ENCODE results near the gene ULK2. TPM values are rescaled to one million over a fixed set of nuclear protein-coding genes. Genes with fewer than 3 reads are reported as not detected.
"Not testable (repeated sequence)": the region's sequence is repeated elsewhere in the genome, so short reads cannot be mapped to it uniquely, and the experiment has no call there.

The ULK2 gene
- total RNA-seq, 1 donor from 2014 or later = 24.5 TPM

- DNase-seq (ENCODE audit: low read depth) = no peak
- TF ChIP-seq CTCF (IDR thresholded peaks at IDR 0.05; ENCODE audit: insufficient read depth, low read length, poor library complexity, severe bottlenecking) = no peak
- no peak overlapping the region for H3K4me3 ChIP-seq (ENCODE audit: low read depth, low read length)
- H3K27me3 ChIP-seq (ENCODE audit: control insufficient read depth, insufficient read depth, low read length) = peaks cover 4% of the 10 kb centered on the region
- H3K36me3 ChIP-seq (ENCODE audit: control insufficient read depth, insufficient read depth, low read length) = no peaks in the 10 kb centered on the region
Observed at GRCh38 chr17:19874256-19874655, 6.5 kb upstream of the ULK2 start.

GRCh38 chr17:19873346-19873745 lies 5.6 kb upstream of the ULK2 start:
- no peak for DNase-seq (ENCODE audit: low read depth)
- Histone ChIP-seq H3K36me3 (ENCODE audit: control insufficient read depth, insufficient read depth, low read length) (no peaks in the 10 kb centered on the region), H3K27me3 (ENCODE audit: control insufficient read depth, insufficient read depth, low read length) (peaks cover 4% of the 10 kb centered on the region), H3K4me3 (ENCODE audit: low read depth, low read length) (no peak overlapping the region)
- no peak for TF ChIP-seq CTCF (IDR thresholded peaks at IDR 0.05; ENCODE audit: insufficient read depth, low read length, poor library complexity, severe bottlenecking)

GRCh38 chr17:19868079-19868395 lies 301 bp upstream of the ULK2 start:
- no peaks in the 10 kb centered on the region for H3K27me3 ChIP-seq (ENCODE audit: control insufficient read depth, insufficient read depth, low read length)
- no peak for TF ChIP-seq CTCF (IDR thresholded peaks at IDR 0.05; ENCODE audit: insufficient read depth, low read length, poor library complexity, severe bottlenecking)
- H3K36me3 ChIP-seq (ENCODE audit: control insufficient read depth, insufficient read depth, low read length) = no peaks in the 10 kb centered on the region
- DNase-seq (ENCODE audit: low read depth) = no peak
- H3K4me3 ChIP-seq (ENCODE audit: low read depth, low read length) = peak overlapping the region; percentile 51

- peak overlapping the region; percentile 51 for H3K4me3 ChIP-seq (ENCODE audit: low read depth, low read length)
- H3K36me3 ChIP-seq (ENCODE audit: control insufficient read depth, insufficient read depth, low read length) = no peaks in the 10 kb centered on the region
- TF ChIP-seq CTCF (IDR thresholded peaks at IDR 0.05; ENCODE audit: insufficient read depth, low read length, poor library complexity, severe bottlenecking) = peak; percentile 55
- DNase-seq (ENCODE audit: low read depth) = no peak
- H3K27me3 ChIP-seq (ENCODE audit: control insufficient read depth, insufficient read depth, low read length) = no peaks in the 10 kb centered on the region
Observed at GRCh38 chr17:19867079-19867328, 732 bp downstream of the ULK2 start.

GRCh38 chr17:19865021-19865420 lies 2.7 kb downstream of the ULK2 start:
- H3K4me3 ChIP-seq (ENCODE audit: low read depth, low read length) = no peak overlapping the region
- no peak for TF ChIP-seq CTCF (IDR thresholded peaks at IDR 0.05; ENCODE audit: insufficient read depth, low read length, poor library complexity, severe bottlenecking)
- no peaks in the 10 kb centered on the region for H3K36me3 ChIP-seq (ENCODE audit: control insufficient read depth, insufficient read depth, low read length)
- no peak for DNase-seq (ENCODE audit: low read depth)
- H3K27me3 ChIP-seq (ENCODE audit: control insufficient read depth, insufficient read depth, low read length) = no peaks in the 10 kb centered on the region

GRCh38 chr17:19860647-19861177 lies 7.0 kb downstream of the ULK2 start:
- H3K36me3 ChIP-seq (ENCODE audit: control insufficient read depth, insufficient read depth, low read length); H3K4me3 ChIP-seq (ENCODE audit: low read depth, low read length); DNase-seq (ENCODE audit: low read depth); H3K27me3 ChIP-seq (ENCODE audit: control insufficient read depth, insufficient read depth, low read length): not testable (repeated sequence)

All from kidney epithelial cell (primary cell).